ENCODE measurements around the gene IGF2. TPM values are rescaled to one million over a fixed set of nuclear protein-coding genes. Genes with fewer than 3 reads are reported as not detected.

IGF2 gene
- total RNA-seq, 1 experiment from 2014 or later: 1.5 TPM

- no peak for TF ChIP-seq ATF6 (CRISPR knock-in tag; IDR thresholded peaks at IDR 0.05)
- no peak for TF ChIP-seq MLX (CRISPR knock-in tag; IDR thresholded peaks at IDR 0.05)
- no peak for TF ChIP-seq ZSCAN18 (CRISPR knock-in tag; IDR thresholded peaks at IDR 0.05)
- TF ChIP-seq HMGA2 (CRISPR knock-in tag; IDR thresholded peaks at IDR 0.05): no peak
- no peak for TF ChIP-seq NFE2L1 (CRISPR knock-in tag; IDR thresholded peaks at IDR 0.05)
- no peak for TF ChIP-seq ZMAT4 (CRISPR knock-in tag; IDR thresholded peaks at IDR 0.05)
- TF ChIP-seq TEAD1 (CRISPR knock-in tag; IDR thresholded peaks at IDR 0.05): no peak
- TF ChIP-seq EMX1 (CRISPR knock-in tag; IDR thresholded peaks at IDR 0.05): no peak
- no peak for TF ChIP-seq SP1 (CRISPR knock-in tag; conservative IDR thresholded peaks at IDR 0.05)
- no peak for TF ChIP-seq GABPB1 (CRISPR knock-in tag; IDR thresholded peaks at IDR 0.05)
Measured at GRCh38 chr11:2122907-2123627, 16.1 kb downstream of the IGF2 start (continued).

GRCh38 chr11:2122222-2122906 is 16.8 kb downstream of the IGF2 start:
- Mint-ChIP-seq H3K4me1 (no peaks in the 10 kb centered on the region; the same call in 1 of the 2 replicates), H3K4me3 (no peak overlapping the region), H3K27ac (no peak overlapping the region), H3K9me3 (peaks cover 11% of the 10 kb centered on the region), H3K36me3 (peaks cover 5% of the 10 kb centered on the region; the same call in 1 of the 2 replicates), H3K27me3 (ENCODE audit: low read depth) (peaks cover 7% of the 10 kb centered on the region)
- ATAC-seq (peak; percentile 59), DNase-seq (ENCODE audit: low spot score) (no peak)
- CTCF ChIA-PET: interaction anchor here (0.6 to 1.4 kb wide), 10 partner anchors 14 to 527 kb away, joined by 3 to 7 read pairs (median 3); no protein-coding TSS in a partner anchor
- POLR2A ChIA-PET: no interaction called here
- TF ChIP-seq NR2C2 (CRISPR knock-in tag; IDR thresholded peaks at IDR 0.05) (no peak), ZNF512 (CRISPR knock-in tag; IDR thresholded peaks at IDR 0.05; ENCODE audit: borderline replicate concordance) (no peak), KAT7 (CRISPR knock-in tag; IDR thresholded peaks at IDR 0.05; ENCODE audit: borderline replicate concordance) (no peak), SMAD4 (CRISPR knock-in tag; IDR thresholded peaks at IDR 0.05) (no peak), AFF4 (CRISPR knock-in tag; IDR thresholded peaks at IDR 0.05; ENCODE audit: borderline replicate concordance) (no peak), ATF2 (CRISPR knock-in tag; IDR thresholded peaks at IDR 0.05; ENCODE audit: borderline replicate concordance, low read depth) (no peak), FOXJ3 (CRISPR knock-in tag; IDR thresholded peaks at IDR 0.05; ENCODE audit: borderline replicate concordance) (no peak), IRF1 (CRISPR knock-in tag; IDR thresholded peaks at IDR 0.05) (no peak), ATF6 (CRISPR knock-in tag; IDR thresholded peaks at IDR 0.05) (no peak), TEAD4 (CRISPR knock-in tag; IDR thresholded peaks at IDR 0.05) (no peak), ZNF416 (CRISPR knock-in tag; IDR thresholded peaks at IDR 0.05) (no peak)
